H1 (cell line): Measurements from ENCODE around the gene GABRA6. TPM values are rescaled to one million over a fixed set of nuclear protein-coding genes. Genes with fewer than 3 reads are reported as not detected.

Source experiments
- CTCF ChIA-PET: fragments of 300-600 bp; sonication (Branson Sonifier 250); formaldehyde crosslinking; loops from one replicate; lab custom pipeline; 2021; ENCODE audit not compliant: partially characterized antibody; lab: Charles Lee
- POLR2A ChIA-PET: fragments of 300-600 bp; sonication (Branson Sonifier 250); formaldehyde crosslinking; loops from one replicate; lab custom pipeline; 2021; ENCODE audit warnings: inconsistent platforms; ENCODE audit not compliant: partially characterized antibody; lab: Charles Lee
- DNase-seq, 2 experiments: peaks; one replicate each; pipeline versions ENCODE4 v3.0.0 to v3.0.0-alpha.2; 2010 to 2022; ENCODE audit warnings: low spot score in 2 of 2, low read depth in 1 of 2, mixed read lengths in 1 of 2
- FAIRE-seq: peaks from 2 replicates; lab custom pipeline; 2011; peaks lifted over from hg19 to GRCh38; lab: Jason Lieb, UNC
- H2AFZ ChIP-seq: 2 replicates; pipeline ENCODE4 v1.8.1; 2012; ENCODE audit warnings: low read length, inconsistent platforms
- H2AK5ac ChIP-seq: 2 replicates; pipeline ENCODE4 v1.6.1; 2013; ENCODE audit warnings: low read depth, low read length
- H2BK120ac ChIP-seq: replicated peaks from 2 replicates; pipeline ENCODE3; 2013; ENCODE audit warnings: low read depth, low read length, inconsistent platforms
- H2BK12ac ChIP-seq: 2 replicates; pipeline ENCODE4 v1.6.1; 2013; ENCODE audit warnings: low read depth, low read length
- H2BK15ac ChIP-seq: 2 replicates; pipeline ENCODE4 v1.6.1; 2013; ENCODE audit warnings: low read length
- H2BK20ac ChIP-seq: 2 replicates; pipeline ENCODE4 v1.6.1; 2013; ENCODE audit warnings: low read length
- H2BK5ac ChIP-seq: 2 replicates; pipeline ENCODE4 v1.6.1; 2013; ENCODE audit warnings: low read depth, low read length
- H3K14ac ChIP-seq: 2 replicates; pipeline ENCODE4 v1.6.1; 2013; ENCODE audit warnings: inconsistent platforms; ENCODE audit not compliant: insufficient read length
- H3K18ac ChIP-seq: 2 replicates; pipeline ENCODE4 v1.6.1; 2013; ENCODE audit warnings: low read length; ENCODE audit errors: extremely low read depth
- H3K23ac ChIP-seq: 2 replicates; pipeline ENCODE4 v1.6.1; 2013; ENCODE audit warnings: inconsistent platforms; ENCODE audit not compliant: insufficient read length
- H3K23me2 ChIP-seq: 2 replicates; pipeline ENCODE4 v1.6.1; 2013; ENCODE audit warnings: low read depth, low read length
- H3K27ac ChIP-seq: 2 replicates; pipeline ENCODE4 v1.6.1; 2011; ENCODE audit warnings: low read depth, low read length, inconsistent platforms
- H3K27me3 ChIP-seq, 4 experiments: replicated peaks in 1 of 4; 1 replicate in 1 of 4; 2 replicates in 3 of 4; pipeline versions ENCODE4 v1.6.1 to v1.8.1; 2011 to 2013; ENCODE audit warnings: low read length in 3 of 4, mild to moderate bottlenecking in 3 of 4, inconsistent platforms in 2 of 4, mixed read lengths in 2 of 4, moderate library complexity in 1 of 4; ENCODE audit not compliant: control insufficient read depth in 3 of 4, insufficient read depth in 3 of 4; ENCODE audit errors: extremely low read depth in 1 of 4
- H3K36me3 ChIP-seq, 4 experiments: 2 replicates each; pipeline versions ENCODE4 v1.6.1 to v1.8.1; 2011 to 2013; ENCODE audit warnings: mild to moderate bottlenecking in 4 of 4, low read length in 3 of 4, moderate library complexity in 2 of 4, control low read depth in 1 of 4, inconsistent platforms in 1 of 4; ENCODE audit not compliant: insufficient read depth in 4 of 4, control insufficient read depth in 2 of 4
- H3K4ac ChIP-seq: replicated peaks from 2 replicates; pipeline ENCODE3; 2013; ENCODE audit warnings: low read length, low read depth, mixed read lengths, inconsistent platforms; ENCODE audit not compliant: insufficient read length
- H3K4me1 ChIP-seq, 4 experiments: replicated peaks in 1 of 4; 1 replicate in 1 of 4; 2 replicates in 3 of 4; pipeline versions ENCODE4 v1.6.1 to v1.8.1; 2011 to 2013; ENCODE audit warnings: low read length in 3 of 4, inconsistent platforms in 2 of 4, mixed read lengths in 1 of 4; ENCODE audit not compliant: insufficient read depth in 4 of 4, control insufficient read depth in 3 of 4
- H3K4me2 ChIP-seq, 2 experiments: 2 replicates each; pipeline versions ENCODE4 v1.6.1 to v1.8.1; 2011 to 2013; ENCODE audit warnings: low read depth in 2 of 2, low read length in 2 of 2, control low read depth in 1 of 2, inconsistent platforms in 1 of 2, mild to moderate bottlenecking in 1 of 2; ENCODE audit not compliant: insufficient read depth in 1 of 2
- H3K4me3 ChIP-seq, 4 experiments: fragments of 200-600, 300-600 bp in 1 of 4; sonication (generic), shearing (Covaris generic), sonication (Bioruptor Twin) in 1 of 4; 2 replicates each; pipeline versions ENCODE4 v1.5.1 to v1.8.1; 2011 to 2016; ENCODE audit warnings: low read length in 4 of 4, low read depth in 3 of 4, control low read depth in 2 of 4, inconsistent platforms in 2 of 4, mild to moderate bottlenecking in 2 of 4, mixed read lengths in 1 of 4, moderate library complexity in 1 of 4; ENCODE audit not compliant: insufficient read depth in 2 of 4; ENCODE audit errors: extremely low read depth in 1 of 4
- H3K56ac ChIP-seq: replicated peaks from 2 replicates; pipeline ENCODE3; 2013; ENCODE audit warnings: low read depth, mild to moderate bottlenecking, mixed read lengths, low read length, inconsistent platforms; ENCODE audit not compliant: insufficient read length
- H3K79me1 ChIP-seq: 2 replicates; pipeline ENCODE4 v1.6.1; 2013; ENCODE audit warnings: low read depth, low read length, control low read depth
- H3K79me2 ChIP-seq, 2 experiments: 2 replicates each; pipeline versions ENCODE4 v1.6.1 to v1.8.1; 2012 to 2013; ENCODE audit warnings: low read length in 2 of 2, mild to moderate bottlenecking in 2 of 2, inconsistent platforms in 1 of 2; ENCODE audit not compliant: insufficient read depth in 2 of 2, control insufficient read depth in 1 of 2
- H3K9ac ChIP-seq, 4 experiments: replicated peaks in 1 of 4; 1 replicate in 1 of 4; 2 replicates in 3 of 4; pipeline versions ENCODE4 v1.6.1 to v1.8.1; 2011 to 2013; ENCODE audit warnings: low read depth in 3 of 4, low read length in 3 of 4, control low read depth in 2 of 4, mild to moderate bottlenecking in 2 of 4, moderate library complexity in 2 of 4, inconsistent platforms in 1 of 4; ENCODE audit errors: extremely low read depth in 1 of 4
- H3K9me3 ChIP-seq, 2 experiments: 2 replicates each; pipeline versions ENCODE4 v1.6.1 to v1.8.1; 2012 to 2013; ENCODE audit warnings: mild to moderate bottlenecking in 2 of 2, moderate library complexity in 2 of 2, control low read depth in 1 of 2, inconsistent platforms in 1 of 2, low read depth in 1 of 2, low read length in 1 of 2, mixed read lengths in 1 of 2; ENCODE audit not compliant: insufficient read depth in 2 of 2
- H4K20me1 ChIP-seq, 2 experiments: replicated peaks in 1 of 2; 2 replicates each; pipeline versions ENCODE3 to v1.8.1; 2011 to 2013; ENCODE audit warnings: inconsistent platforms in 2 of 2, low read length in 2 of 2, mild to moderate bottlenecking in 1 of 2; ENCODE audit not compliant: insufficient read depth in 2 of 2, control insufficient read depth in 1 of 2
- H4K5ac ChIP-seq: 2 replicates; pipeline ENCODE4 v1.6.1; 2013; ENCODE audit warnings: low read length, low read depth, mixed read lengths, inconsistent platforms; ENCODE audit not compliant: insufficient read length
- H4K8ac ChIP-seq: 2 replicates; pipeline ENCODE4 v1.8.0; 2013; ENCODE audit warnings: mild to moderate bottlenecking, moderate library complexity, low read length, inconsistent platforms; ENCODE audit not compliant: insufficient read depth; ENCODE audit errors: extremely low read depth
- H4K91ac ChIP-seq: replicated peaks from 2 replicates; pipeline ENCODE3; 2013; ENCODE audit warnings: low read length, mixed read lengths, inconsistent platforms; ENCODE audit not compliant: insufficient read length
- ASH2L ChIP-seq: fragments of 200-600, 300-600 bp; sonication (generic); IDR thresholded peaks from one replicate; pipeline ENCODE4 v1.7.1; 2017; ENCODE audit warnings: low read length
- BCL11A ChIP-seq, 2 experiments: IDR thresholded peaks; one replicate each; pipeline ENCODE4 v1.6.1; 2011; ENCODE audit warnings: low read depth in 2 of 2, low read length in 2 of 2, mild to moderate bottlenecking in 2 of 2
- BRCA1 ChIP-seq: IDR thresholded peaks from 2 replicates; pipeline ENCODE4 v1.6.1; 2012; ENCODE audit warnings: low read depth, low read length, improper control_type of control experiment
- CREB1 ChIP-seq: IDR thresholded peaks from 2 replicates; pipeline ENCODE4 v1.6.1; 2012; ENCODE audit warnings: inconsistent platforms
- JUND ChIP-seq: IDR thresholded peaks from 2 replicates; pipeline ENCODE4 v1.6.1; 2011; ENCODE audit warnings: mild to moderate bottlenecking, improper control_type of control experiment, low read length
- POU5F1 ChIP-seq: IDR thresholded peaks from 2 replicates; pipeline ENCODE4 v1.6.1; 2011; ENCODE audit warnings: low read depth, mild to moderate bottlenecking, low read length, moderate library complexity
- TAF1 ChIP-seq: IDR thresholded peaks from 2 replicates; pipeline ENCODE4 v1.6.1; 2011; ENCODE audit warnings: mild to moderate bottlenecking, low read depth, low read length
- YY1 ChIP-seq: IDR thresholded peaks from 2 replicates; pipeline ENCODE4 v1.6.1; 2011; ENCODE audit warnings: low read depth, mild to moderate bottlenecking, low read length
- WGBS, 2 experiments: shearing (Covaris generic) in 1 of 2; methylation state at CpG; one replicate each; pipeline versions ENCODE4 v1.1.6 to v1.1.7; 2013 to 2015; ENCODE audit warnings: low lambda C conversion rate in 2 of 2, mixed read lengths in 2 of 2, inconsistent platforms in 1 of 2, low coverage in 1 of 2, missing lambda C conversion rate in 1 of 2; ENCODE audit not compliant: insufficient replicate concordance in 2 of 2, insufficient coverage in 1 of 2, insufficient read length in 1 of 2; ENCODE audit errors: extremely low coverage in 1 of 2, missing lambda C conversion rate in 1 of 2; 5-methylcytosine and 5-hydroxymethylcytosine counted together
- polyA plus RNA-seq, 7 experiments: library from polyadenylated mRNA; depleted of rRNA in 3 of 7; stranded (reverse) in 5 of 7; unstranded in 2 of 7; fragments of >200 nt in 5 of 7; fragments of 200-250 nt in 2 of 7; gene quantifications; 1 replicate in 5 of 7; 2 replicates in 1 of 7; 4 replicates in 1 of 7; pipeline versions ENCODE4 v1.2.1 to v1.2.3, GENCODE V29; 2011 to 2013; ENCODE audit warnings: missing spikeins in 2 of 7, mixed read lengths in 2 of 7
- total RNA-seq: library from RNA; stranded (reverse); fragmentation: NEBNext Ultra II Directional; extraction: Animal tissue kit (Norgen Biotek cat#: 25700); gene quantifications from 2 replicates; pipeline ENCODE4 v1.2.1, GENCODE V29; 2021

The GABRA6 gene
- total and polyA plus RNA-seq, 2 of the 8 experiments (the other 6 are each of a cell fraction or from before 2014, with no cell fraction given) = not detected

GRCh38 chr5:161686881-161687280 is 1.4 kb downstream of the GABRA6 start:
- Histone ChIP-seq H3K9me3 (no peaks in the 10 kb centered on the region), H3K36me3 (no peaks in the 10 kb centered on the region), H3K23me2 (no peaks in the 10 kb centered on the region), H3K4me2 (no peak overlapping the region), H4K20me1 (no peaks in the 10 kb centered on the region), H3K79me2 (no peaks in the 10 kb centered on the region), H3K4ac (no peak overlapping the region), H4K8ac (no peak overlapping the region), H2BK120ac (no peak overlapping the region), H3K27me3 (no peaks in the 10 kb centered on the region), H3K4me3 (no peak overlapping the region), H3K27ac (no peak overlapping the region), H4K5ac (no peak overlapping the region), H2BK5ac (no peak overlapping the region), H4K91ac (no peak overlapping the region), H3K9ac (no peak overlapping the region), H3K4me1 (no peaks in the 10 kb centered on the region), H2BK15ac (no peak overlapping the region), H3K14ac (no peak overlapping the region), H3K18ac (no peak overlapping the region), H3K23ac (no peak overlapping the region), H2AK5ac (no peak overlapping the region), H3K56ac (no peak overlapping the region), H2BK20ac (no peak overlapping the region), H2AFZ (no peak overlapping the region), H2BK12ac (no peak overlapping the region), H3K79me1 (no peaks in the 10 kb centered on the region)
- TF ChIP-seq YY1 = no peak
- no peak for TF ChIP-seq JUND
- no peak for TF ChIP-seq TAF1
- TF ChIP-seq ASH2L = no peak
- no peak for TF ChIP-seq BCL11A (IDR thresholded peaks at IDR 0.05; ENCODE audit: low read depth in 2 of 2, low read length in 2 of 2)
- no peak for TF ChIP-seq CREB1
- no peak for TF ChIP-seq POU5F1
- TF ChIP-seq BRCA1 = no peak
- ChIA-PET POLR2A (no interaction called here), CTCF (interaction anchor here (0.7 to 1.6 kb wide), 4 partner anchors 9 to 886 kb away, joined by 3 to 4 read pairs (median 4); no protein-coding TSS in a partner anchor)
- WGBS, 2 experiments = 100% methylated on average over 3 of the region's 3 CpGs; no CpG with 5 or more reads in 1 of the 2 experiments
- FAIRE-seq (no peak), DNase-seq (no peak)
